Activated naive CD4-positive, alpha-beta T cell treated with anti-CD3 and anti-CD28 coated beads for 36 hours (primary cell): ENCODE results near the gene APOB. TPM values are rescaled to one million over a fixed set of nuclear protein-coding genes. Genes with fewer than 3 reads are reported as not detected.

Experiments used
- CTCF ChIA-PET: fragments of 350-600 bp; sonication (Branson Sonifier 250); formaldehyde crosslinking; loops from one replicate; lab custom pipeline; 2021; ENCODE audit warnings: antibody characterized with exemption; lab: Charles Lee
- DNase-seq: peaks from one replicate; pipeline ENCODE4 v3.0.0-alpha.2; 2020
- H3K27ac Mint-ChIP-seq: one replicate; pipeline ENCODE4 v1.8.0; 2021; ENCODE audit warnings: mild to moderate bottlenecking, mixed read lengths
- H3K27me3 Mint-ChIP-seq: one replicate; pipeline ENCODE4 v1.8.0; 2021; ENCODE audit warnings: low read depth, mixed read lengths
- H3K36me3 Mint-ChIP-seq: one replicate; pipeline ENCODE4 v1.8.0; 2021; ENCODE audit warnings: low read depth, mixed read lengths
- H3K4me1 Mint-ChIP-seq: one replicate; pipeline ENCODE4 v1.8.0; 2021; ENCODE audit warnings: low read depth, mixed read lengths
- H3K4me3 Mint-ChIP-seq: one replicate; pipeline ENCODE4 v1.8.0; 2021; ENCODE audit warnings: mild to moderate bottlenecking, moderate library complexity, mixed read lengths
- H3K9me3 Mint-ChIP-seq: one replicate; pipeline ENCODE4 v1.8.0; 2021; ENCODE audit warnings: mixed read lengths
- intact Hi-C: fragments of 100-400 bp; cut with micrococcal nuclease; formaldehyde crosslinking; loops from one replicate; pipeline ENCODE4 v1.15.1; 2023
- total RNA-seq, 2 experiments: library from RNA; stranded (reverse); gene quantifications; one replicate each; pipeline ENCODE4 v1.2.3, GENCODE V29; 2021

APOB gene
- total RNA-seq, 2 experiments from 2014 or later: not detected

DNA sequence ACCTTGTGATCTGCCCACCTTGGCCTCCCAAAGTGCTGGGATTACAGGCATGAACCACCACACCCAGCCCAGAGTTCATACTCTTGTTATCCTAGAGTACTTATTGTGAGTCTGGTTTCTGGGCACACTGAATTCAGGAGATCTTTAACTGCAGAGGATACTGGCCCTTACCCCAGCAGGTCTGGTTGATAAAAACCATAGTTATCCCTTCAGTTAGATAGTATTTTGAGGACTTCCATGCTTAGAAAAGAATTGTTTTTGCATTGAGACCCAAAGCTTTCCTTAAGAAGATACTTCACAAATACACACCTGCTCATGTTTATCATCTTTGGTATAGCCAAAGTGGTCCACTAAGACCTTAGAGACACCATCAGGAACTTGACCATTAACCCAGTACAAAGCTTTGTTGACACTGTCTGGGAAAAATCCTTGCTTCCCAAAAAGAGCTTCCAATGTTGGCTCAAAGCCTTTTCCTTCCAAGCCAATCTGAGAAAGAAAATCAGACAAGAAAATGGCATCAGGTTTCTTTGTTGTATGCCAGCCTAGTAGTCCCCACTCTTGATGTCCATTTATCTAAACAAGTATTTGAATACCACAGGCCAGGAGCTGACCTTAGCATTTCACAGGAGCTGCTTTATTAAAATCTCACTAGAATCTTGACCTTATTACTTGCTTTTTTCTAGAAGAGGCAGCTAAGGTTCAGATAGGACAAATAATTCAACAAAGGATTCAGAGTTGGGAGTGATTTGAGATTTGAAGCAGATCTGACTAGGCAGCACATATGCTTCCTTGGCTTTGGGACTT is 17.2 kb downstream of the APOB start:
- Mint-ChIP-seq H3K27me3 (peaks cover 17% of the 10 kb centered on the region), H3K36me3 (no peaks in the 10 kb centered on the region), H3K4me3 (no peak overlapping the region), H3K4me1 (no peaks in the 10 kb centered on the region), H3K27ac (no peak overlapping the region), H3K9me3 (no peaks in the 10 kb centered on the region)
- no peak for DNase-seq
- CTCF ChIA-PET: interaction anchor here (1.2 to 1.7 kb wide), 2 partner anchors 15 to 63 kb away, joined by 4 to 5 read pairs; no protein-coding TSS in a partner anchor
- intact Hi-C loops: no loop called here

DNA sequence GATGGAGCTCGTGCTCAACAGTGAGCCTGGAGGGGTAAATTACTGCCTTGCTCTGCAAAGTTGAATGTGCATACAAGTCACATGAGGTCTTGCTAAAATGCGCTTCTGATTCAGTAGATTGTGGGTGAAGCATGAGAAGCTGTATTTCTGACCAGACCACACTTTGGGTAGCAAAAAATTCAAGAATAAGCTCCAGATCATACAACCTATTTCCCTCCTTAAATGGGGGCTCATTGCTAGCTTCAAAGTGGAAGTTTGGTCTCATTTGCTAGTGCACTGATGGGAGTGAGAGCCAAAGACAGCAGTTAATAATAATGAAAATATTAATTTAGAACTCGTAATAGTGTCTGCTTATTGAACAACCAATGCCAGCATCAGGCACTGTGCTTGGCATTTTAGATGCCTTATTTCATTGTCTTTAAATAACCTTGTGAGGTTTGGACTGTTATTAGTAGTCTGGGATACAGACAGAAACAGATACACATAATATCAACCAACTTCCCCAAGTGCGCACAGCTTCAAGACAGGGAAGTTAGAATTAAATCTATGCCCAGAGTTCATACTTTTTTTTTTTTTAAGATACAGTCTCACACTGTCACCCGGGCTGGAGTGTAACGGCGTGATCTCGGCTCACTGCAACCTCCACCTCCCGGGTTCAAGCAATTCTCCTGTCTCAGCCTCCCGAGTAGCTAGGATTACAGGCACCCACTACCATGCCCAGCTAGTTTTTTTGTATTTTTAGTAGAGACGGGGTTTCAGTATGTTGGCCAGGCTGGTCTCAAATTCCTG is 18.0 kb downstream of the APOB start:
- CTCF ChIA-PET: interaction anchor here (1.2 to 1.7 kb wide), 2 partner anchors 16 to 62 kb away, joined by 4 to 5 read pairs; no protein-coding TSS in a partner anchor
- H3K9me3 Mint-ChIP-seq: no peaks in the 10 kb centered on the region

GRCh38 chr2:21024722-21025389 is 19.0 kb downstream of the APOB start:
- Mint-ChIP-seq H3K27me3 (peaks cover 17% of the 10 kb centered on the region), H3K36me3 (no peaks in the 10 kb centered on the region), H3K27ac (no peak overlapping the region), H3K4me1 (no peaks in the 10 kb centered on the region), H3K9me3 (no peaks in the 10 kb centered on the region), H3K4me3 (no peak overlapping the region)
- no peak for DNase-seq
- intact Hi-C loops: no loop called here
- CTCF ChIA-PET: interaction anchor here (0.9 kb wide), 1 partner anchor 17 kb away, joined by 5 read pairs; no protein-coding TSS in a partner anchor

More for the DNA sequence above, 18.0 kb downstream of the APOB start:
- no peaks in the 10 kb centered on the region for H3K4me1 Mint-ChIP-seq
- H3K27me3 Mint-ChIP-seq: peaks cover 17% of the 10 kb centered on the region
- H3K4me3 Mint-ChIP-seq: no peak overlapping the region
- intact Hi-C loops: no loop called here
- no peaks in the 10 kb centered on the region for H3K36me3 Mint-ChIP-seq
- no peak for DNase-seq
- no peak overlapping the region for H3K27ac Mint-ChIP-seq

DNA sequence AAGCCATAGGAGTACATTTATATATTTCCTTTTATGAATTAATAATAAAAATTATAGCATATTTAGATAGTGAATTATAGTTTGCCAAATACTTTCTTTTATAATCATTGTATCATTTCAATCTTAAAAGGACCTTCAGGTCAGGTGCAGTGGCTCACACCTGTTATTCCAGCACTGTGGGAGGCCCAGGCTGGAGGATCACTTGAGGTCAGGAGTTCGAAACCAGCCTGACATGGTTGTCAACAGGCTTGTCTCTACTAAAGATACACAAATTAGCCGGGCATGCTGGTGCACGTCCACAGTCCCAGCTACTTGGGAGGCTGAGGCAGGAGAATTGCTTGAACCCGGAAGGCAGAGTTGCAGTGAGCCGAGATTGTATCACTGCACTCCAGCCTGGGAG is 19.7 kb downstream of the APOB start:
- DNase-seq: no peak
- Mint-ChIP-seq H3K36me3 (no peaks in the 10 kb centered on the region), H3K27ac (no peak overlapping the region), H3K9me3 (no peaks in the 10 kb centered on the region), H3K4me1 (no peaks in the 10 kb centered on the region), H3K4me3 (no peak overlapping the region), H3K27me3 (peaks cover 17% of the 10 kb centered on the region)
- CTCF ChIA-PET: interaction anchor here (0.9 kb wide), 1 partner anchor 18 kb away, joined by 5 read pairs; no protein-coding TSS in a partner anchor
- intact Hi-C loops: no loop called here

- intact Hi-C loops: no loop called here
- CTCF ChIA-PET: interaction anchor here (0.9 kb wide), 1 partner anchor 18 kb away, joined by 5 read pairs; no protein-coding TSS in a partner anchor
- Mint-ChIP-seq H3K27me3 (peaks cover 15% of the 10 kb centered on the region), H3K4me3 (no peak overlapping the region), H3K36me3 (no peaks in the 10 kb centered on the region), H3K27ac (no peak overlapping the region), H3K4me1 (no peaks in the 10 kb centered on the region), H3K9me3 (no peaks in the 10 kb centered on the region)
- no peak for DNase-seq
Measured at GRCh38 chr2:21023419-21024181, 20.3 kb downstream of the APOB start.

GRCh38 chr2:21022792-21023367 is 21.0 kb downstream of the APOB start:
- no peak overlapping the region for H3K27ac Mint-ChIP-seq
- DNase-seq: no peak
- CTCF ChIA-PET: no interaction called here
- H3K36me3 Mint-ChIP-seq: no peaks in the 10 kb centered on the region
- intact Hi-C loops: no loop called here
- H3K27me3 Mint-ChIP-seq: peaks cover 11% of the 10 kb centered on the region
- H3K4me1 Mint-ChIP-seq: no peaks in the 10 kb centered on the region
- H3K9me3 Mint-ChIP-seq: no peaks in the 10 kb centered on the region
- H3K4me3 Mint-ChIP-seq: no peak overlapping the region

- H3K4me3 Mint-ChIP-seq: no peak overlapping the region
- intact Hi-C loops: no loop called here
- DNase-seq: no peak
- CTCF ChIA-PET: no interaction called here
- H3K4me1 Mint-ChIP-seq: no peaks in the 10 kb centered on the region
- H3K9me3 Mint-ChIP-seq: no peaks in the 10 kb centered on the region
- peaks cover 3% of the 10 kb centered on the region for H3K27me3 Mint-ChIP-seq
- H3K27ac Mint-ChIP-seq: no peak overlapping the region
- no peaks in the 10 kb centered on the region for H3K36me3 Mint-ChIP-seq
Measured at GRCh38 chr2:21021430-21021829, 22.4 kb downstream of the APOB start.

- H3K4me1 Mint-ChIP-seq: no peaks in the 10 kb centered on the region
- H3K27me3 Mint-ChIP-seq: peaks cover 3% of the 10 kb centered on the region
- no peak overlapping the region for H3K27ac Mint-ChIP-seq
- CTCF ChIA-PET: no interaction called here
- intact Hi-C loops: no loop called here
- H3K4me3 Mint-ChIP-seq: no peak overlapping the region
- no peak for DNase-seq
- no peaks in the 10 kb centered on the region for H3K36me3 Mint-ChIP-seq
- H3K9me3 Mint-ChIP-seq: no peaks in the 10 kb centered on the region
Measured at GRCh38 chr2:21020668-21021288, 23.1 kb downstream of the APOB start.

- no peak overlapping the region for H3K27ac Mint-ChIP-seq
- H3K4me1 Mint-ChIP-seq: no peaks in the 10 kb centered on the region
- CTCF ChIA-PET: no interaction called here
- DNase-seq: no peak
- H3K27me3 Mint-ChIP-seq: peaks cover 3% of the 10 kb centered on the region
- intact Hi-C loops: no loop called here
- H3K36me3 Mint-ChIP-seq: no peaks in the 10 kb centered on the region
- H3K4me3 Mint-ChIP-seq: no peak overlapping the region
- no peaks in the 10 kb centered on the region for H3K9me3 Mint-ChIP-seq
Measured at GRCh38 chr2:21020031-21020667, 23.7 kb downstream of the APOB start.

DNA sequence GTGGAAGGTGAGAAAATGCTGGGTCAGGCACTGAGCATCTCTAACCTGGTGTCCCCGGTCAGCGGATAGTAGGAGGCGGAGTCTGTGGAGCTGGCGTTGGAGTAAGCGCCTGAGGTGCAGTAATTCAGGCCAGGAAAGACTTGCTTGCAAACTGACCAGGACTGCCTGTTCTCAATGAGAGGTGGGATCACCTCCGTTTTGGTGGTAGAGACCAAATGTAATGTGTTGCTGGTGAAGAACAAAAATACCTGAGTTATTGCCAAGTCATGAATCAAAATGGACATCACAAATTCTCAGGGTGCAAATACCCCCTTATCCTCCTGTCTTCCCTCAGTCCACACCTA is 24.2 kb downstream of the APOB start:
- Mint-ChIP-seq H3K27ac (no peak overlapping the region), H3K9me3 (no peaks in the 10 kb centered on the region), H3K4me3 (no peak overlapping the region), H3K36me3 (no peaks in the 10 kb centered on the region), H3K4me1 (no peaks in the 10 kb centered on the region), H3K27me3 (peaks cover 3% of the 10 kb centered on the region)
- CTCF ChIA-PET: no interaction called here
- intact Hi-C loops: no loop called here
- DNase-seq: no peak
